Stimulated activated CD4-positive, alpha-beta T cell treated with anti-CD3 and anti-CD28 coated beads, Interleukin-15, amount 100 ng/mL, for 48 hours (primary cell): ENCODE measurements around the gene ASTN1.
"Not testable (repeated sequence)": the region's sequence is repeated elsewhere in the genome, so short reads cannot be mapped to it uniquely, and the experiment has no call there.

Experiments used
- DNase-seq, 2 donors: peaks; one replicate each; pipeline ENCODE4 v3.0.0-alpha.2; 2020; ENCODE audit warnings: low read depth in 2 of 2

ASTN1 gene

GRCh38 chr1:177106614-177107365 is 57.7 kb downstream of the ASTN1 start:
- DNase-seq, result no peak

GRCh38 chr1:177106196-177106595 is 58.3 kb downstream of the ASTN1 start:
- no peak for DNase-seq

GRCh38 chr1:177103005-177103852 is 61.3 kb downstream of the ASTN1 start:
- DNase-seq, result no peak

- no peak for DNase-seq
Measured at GRCh38 chr1:177092001-177092400, 72.5 kb downstream of the ASTN1 start.

- DNase-seq, result no peak
Measured at GRCh38 chr1:177091040-177091439, 73.5 kb downstream of the ASTN1 start.

- no peak for DNase-seq
Measured at GRCh38 chr1:177088966-177089365, 75.5 kb downstream of the ASTN1 start.

GRCh38 chr1:177082855-177083693 is 81.4 kb downstream of the ASTN1 start:
- no peak for DNase-seq

GRCh38 chr1:177080564-177080963 is 83.9 kb downstream of the ASTN1 start:
- no peak for DNase-seq

GRCh38 chr1:177077734-177078499 is 86.6 kb downstream of the ASTN1 start:
- DNase-seq, result no peak

- no peak for DNase-seq
Measured at GRCh38 chr1:177077006-177077405, 87.5 kb downstream of the ASTN1 start.

- DNase-seq, result not testable (repeated sequence)
Measured at GRCh38 chr1:177074811-177075210, 89.7 kb downstream of the ASTN1 start.

- DNase-seq, result no peak
Measured at GRCh38 chr1:177069490-177069889, 95.0 kb downstream of the ASTN1 start.

- DNase-seq, result no peak
Measured at GRCh38 chr1:177067752-177068410, 96.6 kb downstream of the ASTN1 start.

- DNase-seq, result no peak
Measured at GRCh38 chr1:177065430-177065829, 99.1 kb downstream of the ASTN1 start.

- no peak for DNase-seq
Measured at GRCh38 chr1:177063648-177064047, 100.9 kb downstream of the ASTN1 start.

GRCh38 chr1:177054542-177054941 is 110.0 kb downstream of the ASTN1 start:
- DNase-seq, result no peak

GRCh38 chr1:177053648-177054047 is 110.9 kb downstream of the ASTN1 start:
- no peak for DNase-seq

- DNase-seq, result no peak
Measured at GRCh38 chr1:177048314-177049069, 116.0 kb downstream of the ASTN1 start.

GRCh38 chr1:177045151-177045550 is 119.4 kb downstream of the ASTN1 start:
- DNase-seq, result no peak

- no peak for DNase-seq
Measured at GRCh38 chr1:177044390-177044789, 120.1 kb downstream of the ASTN1 start.
